Measurements from ENCODE around the gene EARS2.

Gene EARS2

GRCh38 chr16:23508589-23509440 lies 48.3 kb downstream of the EARS2 start:
- peak in 21 of 56 donors; percentile 10 to 57 (median 39) for DNase-seq

GRCh38 chr16:23506606-23506994 lies 50.5 kb downstream of the EARS2 start:
- DNase-seq, result no peak

DNA sequence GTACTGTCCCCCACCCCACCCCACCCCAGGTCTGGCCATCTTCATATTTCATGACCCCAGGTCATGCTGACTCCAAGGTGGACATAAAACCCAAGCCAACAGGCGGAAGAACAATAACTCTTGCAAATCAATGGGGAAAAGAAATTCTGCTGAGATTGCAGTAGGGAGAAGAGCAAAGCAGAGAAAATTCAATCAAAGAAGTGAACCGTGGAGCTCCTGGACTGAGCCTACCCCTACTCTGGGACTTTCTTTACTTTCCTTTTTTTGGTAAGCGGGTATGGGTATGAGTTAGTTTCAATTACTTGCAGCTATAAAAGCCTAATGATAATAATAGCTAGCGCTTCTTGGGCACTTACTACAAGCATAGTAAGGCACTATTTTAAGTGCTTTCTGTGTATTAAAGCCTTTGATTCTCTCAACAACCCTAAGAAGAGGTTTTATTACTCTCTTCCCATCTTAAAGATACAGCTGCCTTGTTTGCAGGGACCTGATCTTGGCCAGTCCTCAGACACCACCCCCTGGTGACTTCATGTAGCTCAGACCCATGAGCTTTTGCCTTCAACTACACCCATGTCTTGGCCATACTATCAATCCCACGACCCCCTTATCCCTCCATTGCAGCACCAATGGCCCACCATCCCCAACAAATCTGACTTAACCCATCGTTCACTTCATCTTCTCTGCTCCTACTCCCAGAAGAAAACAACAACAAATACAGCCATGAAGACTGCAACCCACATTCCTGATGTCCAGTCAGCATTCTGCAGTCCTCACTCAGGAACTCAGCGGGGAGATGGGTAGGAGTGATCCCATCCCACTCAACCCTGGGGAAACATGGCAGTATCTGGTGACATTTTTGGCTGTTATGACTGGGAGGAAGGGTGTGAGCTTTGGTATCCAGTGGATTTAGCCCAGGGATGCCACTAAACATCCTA lies 51.2 kb downstream of the EARS2 start:
- DNase-seq, result no peak

DNA sequence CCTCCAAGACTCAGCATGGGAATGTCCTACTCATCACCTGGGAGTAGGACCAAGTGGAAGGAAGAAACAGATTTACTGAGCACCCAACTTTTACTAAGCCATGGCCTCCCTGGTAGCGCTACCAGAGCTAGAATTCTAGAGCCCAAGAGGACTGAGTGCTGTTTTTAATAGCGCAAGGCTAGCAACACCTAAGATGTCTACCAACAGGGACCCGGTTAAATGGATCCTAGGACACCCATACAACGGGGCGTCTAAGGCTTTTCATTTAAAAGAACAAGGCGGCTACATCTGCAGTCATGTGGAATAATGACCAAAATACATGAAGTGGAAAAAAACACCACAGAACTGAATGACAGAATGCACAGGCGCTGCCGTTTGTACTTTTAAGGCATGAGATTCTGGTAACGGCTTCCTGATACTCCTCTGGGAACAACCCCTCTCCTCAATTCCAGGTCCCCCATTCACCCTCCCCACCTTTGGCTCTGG lies 51.9 kb downstream of the EARS2 start:
- DNase-seq, result no peak

DNA sequence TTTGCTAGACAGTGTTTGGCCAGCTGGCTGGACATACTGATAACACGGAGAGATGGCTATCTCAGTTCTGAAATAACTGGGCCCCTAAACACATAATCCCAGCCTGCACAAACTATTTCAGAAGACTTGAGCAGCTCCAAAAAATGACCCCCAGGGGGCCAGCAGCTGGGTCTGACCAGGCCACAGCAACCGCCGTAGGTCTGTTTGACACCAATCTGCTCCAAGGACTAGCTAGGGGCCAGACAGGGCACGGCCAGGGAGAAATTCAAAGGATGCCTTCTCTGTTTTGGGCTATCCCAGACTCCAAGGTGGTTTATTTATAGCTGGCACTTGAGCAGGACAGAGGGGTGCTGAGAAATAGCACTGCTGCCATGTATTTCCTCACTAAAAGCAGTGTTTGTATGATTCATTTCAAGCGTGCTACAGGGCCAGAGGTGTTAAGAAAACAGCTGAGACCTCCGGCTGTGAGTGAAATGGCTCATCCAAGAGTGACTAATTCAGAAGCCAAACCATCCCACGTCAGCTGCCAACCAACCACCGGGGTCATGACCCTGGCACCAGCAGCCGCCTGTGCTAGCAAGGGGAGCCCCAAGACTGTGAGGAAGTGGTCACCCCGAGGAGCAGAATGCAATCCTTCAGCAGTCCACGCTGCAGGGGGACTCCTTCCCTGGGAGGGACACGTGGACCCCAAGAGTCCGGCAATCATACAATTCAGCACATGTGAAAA lies 52.5 kb downstream of the EARS2 start:
- peak in 18 of 56 donors; percentile 1 to 68 (median 22) for DNase-seq

- DNase-seq, result no peak
These were observed 53.1 kb downstream of the EARS2 start for GRCh38 chr16:23504076-23504452.

GRCh38 chr16:23502466-23502865 lies 54.7 kb downstream of the EARS2 start:
- DNase-seq, result no peak

DNA sequence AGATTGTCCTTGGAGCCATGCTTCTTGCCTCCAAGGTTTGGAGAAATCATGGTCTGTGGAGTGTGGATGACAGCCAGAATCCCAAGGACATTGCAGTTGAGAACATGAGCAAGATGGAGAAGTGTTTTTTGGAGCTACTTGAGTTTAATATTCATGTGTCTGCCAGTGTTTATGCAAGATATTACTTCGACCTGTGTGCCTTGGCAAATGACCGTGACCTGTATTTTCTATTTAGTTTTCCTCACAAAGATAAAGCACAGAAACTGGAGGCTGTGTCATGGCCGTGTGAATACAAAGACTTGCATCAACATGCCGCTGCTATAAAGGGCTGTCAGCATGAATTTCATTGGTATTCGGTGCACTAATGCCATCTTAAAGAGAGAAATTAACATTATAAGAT lies 55.9 kb downstream of the EARS2 start:
- DNase-seq, result no peak

DNA sequence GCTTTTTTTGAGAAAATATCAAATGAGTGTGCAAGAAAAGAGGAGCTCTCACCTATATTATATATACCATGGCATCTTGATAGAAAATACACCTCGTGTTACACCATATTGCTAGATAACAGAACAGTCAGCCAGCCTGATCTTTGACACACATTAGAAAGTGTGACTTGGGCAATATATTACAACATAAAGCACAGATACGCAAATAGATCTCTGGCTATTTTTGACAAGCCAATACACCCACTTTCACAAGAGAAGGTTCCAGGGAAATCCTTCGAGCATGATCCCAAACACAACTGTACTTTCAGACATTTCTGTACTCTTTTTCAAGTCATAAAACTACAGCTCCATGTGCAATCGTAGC lies 56.3 kb downstream of the EARS2 start:
- no peak for DNase-seq

- DNase-seq, result no peak
These were observed 56.8 kb downstream of the EARS2 start for GRCh38 chr16:23500212-23500861.

DNA sequence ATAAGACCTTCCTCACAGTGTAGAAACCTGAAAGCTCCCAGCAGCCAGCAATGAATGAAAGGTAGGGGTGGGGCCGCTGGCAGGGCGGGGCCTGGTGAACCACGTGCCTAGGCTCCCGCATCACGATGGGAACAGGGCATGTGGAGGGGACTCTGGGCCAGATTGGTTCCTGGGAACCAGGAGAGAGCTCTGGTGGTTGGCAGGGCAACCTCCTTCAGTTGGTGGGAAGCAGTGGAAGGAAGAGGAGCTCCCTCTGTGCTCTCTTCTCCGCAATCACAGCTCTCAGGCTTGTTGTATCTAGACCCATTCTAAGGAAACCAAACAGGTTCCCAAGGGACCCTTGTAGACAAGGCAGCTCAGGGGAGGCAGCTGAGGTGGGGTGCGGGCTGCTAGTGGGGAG lies 57.3 kb downstream of the EARS2 start:
- peak in 35 of 56 donors; percentile 4 to 80 (median 37) for DNase-seq

GRCh38 chr16:23498863-23499262 lies 58.3 kb downstream of the EARS2 start:
- no peak for DNase-seq

DNA sequence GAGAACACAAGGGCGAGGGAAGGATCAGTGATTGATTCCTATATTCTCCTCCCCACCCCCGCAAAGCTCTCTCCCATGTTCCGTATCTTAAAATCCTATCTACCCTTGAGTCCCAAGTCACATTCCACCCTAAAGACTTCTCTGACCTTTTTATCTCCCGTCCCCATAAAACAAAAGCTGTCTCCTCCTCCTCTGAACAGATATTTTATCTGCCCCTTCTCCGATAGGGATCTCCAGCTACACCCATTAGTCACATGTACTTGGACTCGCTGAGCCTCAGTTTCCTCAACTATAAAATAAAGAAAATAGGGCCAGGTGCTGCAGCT lies 59.6 kb downstream of the EARS2 start:
- no peak for DNase-seq

DNA sequence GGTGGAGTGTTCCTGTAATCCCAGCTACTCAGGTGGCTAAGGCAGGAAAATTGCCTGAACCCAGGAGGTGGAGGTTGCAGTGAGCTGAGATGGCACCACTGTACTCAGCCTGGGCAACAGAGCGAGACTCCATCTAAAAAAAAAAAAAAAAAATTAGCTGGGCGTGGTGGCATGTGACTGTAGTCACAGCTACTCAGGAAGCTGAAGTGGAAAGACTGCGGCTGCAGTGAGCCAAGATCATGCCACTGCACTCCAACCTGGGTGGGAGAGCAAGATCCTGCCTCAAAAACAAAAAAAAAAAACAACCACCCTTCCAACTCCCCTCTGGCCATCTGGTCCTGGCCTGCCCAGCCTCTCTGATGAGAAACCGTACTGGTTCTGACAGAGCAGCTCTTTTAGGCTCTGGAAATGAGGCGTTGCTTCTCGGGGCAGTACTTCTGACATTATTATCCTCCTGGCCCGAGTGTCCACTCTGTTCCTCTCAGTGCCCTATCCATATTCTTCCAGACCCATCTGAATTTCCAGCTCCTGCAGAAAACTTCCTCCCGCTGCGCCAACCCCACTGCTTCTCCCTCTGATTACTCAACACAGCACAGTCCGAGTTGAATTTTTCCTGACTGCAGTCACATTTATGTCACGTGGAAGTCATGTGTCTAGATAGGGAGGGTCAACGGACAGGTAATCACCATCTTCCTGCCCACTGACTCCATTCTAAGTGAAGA lies 60.2 kb downstream of the EARS2 start:
- DNase-seq, result no peak

DNA sequence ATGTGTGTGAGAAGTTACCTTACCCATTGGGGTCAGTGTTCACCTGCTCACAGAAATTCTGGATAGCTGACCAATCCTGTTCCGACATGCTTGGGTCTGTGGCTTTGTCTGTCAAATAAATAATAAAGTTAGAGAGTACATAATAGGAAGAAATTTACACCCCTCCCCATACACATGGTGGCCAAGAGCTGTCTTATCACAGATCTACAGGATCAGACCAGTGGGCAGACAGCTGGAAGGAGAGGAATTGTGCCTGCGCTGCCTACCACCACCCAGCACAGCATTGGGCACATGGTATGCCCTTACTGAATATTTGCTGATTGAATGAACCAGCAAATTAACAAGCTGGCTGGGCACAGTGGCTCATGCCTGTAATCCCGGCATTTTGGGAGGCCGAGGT lies 61.5 kb downstream of the EARS2 start:
- DNase-seq, result no peak

DNA sequence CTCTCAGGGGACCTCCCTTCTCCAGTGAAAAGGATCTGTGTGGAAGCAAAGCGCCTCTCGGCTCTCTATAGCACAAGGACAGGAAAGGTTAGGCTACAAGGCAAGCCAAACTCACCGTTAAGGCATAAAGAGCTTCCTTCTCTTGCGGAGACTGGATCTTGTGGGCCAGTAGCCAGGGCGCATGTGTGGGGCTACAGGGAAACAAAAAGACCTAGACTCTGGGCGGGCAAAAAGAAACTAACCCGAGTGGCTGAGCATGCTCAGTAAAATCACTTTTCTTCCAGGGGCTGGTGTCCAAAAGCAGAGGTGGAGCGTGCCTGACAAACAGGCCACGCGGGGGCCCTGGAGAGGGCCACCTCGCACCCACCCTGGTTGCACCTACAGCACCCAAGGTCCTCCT lies 63.0 kb downstream of the EARS2 start:
- DNase-seq, result no peak

- no peak for DNase-seq
These were observed 65.4 kb downstream of the EARS2 start for GRCh38 chr16:23491490-23492391.

DNA sequence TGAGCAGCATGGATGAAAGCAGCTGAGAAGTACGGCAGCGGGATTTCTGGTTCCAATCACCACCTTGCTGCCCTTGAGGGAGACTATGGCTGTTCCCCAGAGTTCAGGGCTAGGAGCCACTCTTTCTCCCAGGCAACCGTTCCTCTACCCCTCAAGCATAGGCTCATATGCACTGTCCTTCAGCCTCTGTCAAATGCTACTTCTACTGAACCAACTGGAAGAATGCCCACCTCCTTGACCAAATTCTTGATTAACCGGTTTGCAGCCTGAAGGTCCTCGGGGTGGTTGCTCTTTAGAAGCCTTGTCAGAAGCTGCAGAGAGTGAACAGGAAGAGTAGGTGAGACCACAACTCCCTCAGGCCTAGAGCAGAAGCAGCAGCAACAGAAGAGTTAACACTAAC lies 70.7 kb downstream of the EARS2 start:
- DNase-seq, result no peak

- no peak for DNase-seq
These were observed 71.3 kb downstream of the EARS2 start for GRCh38 chr16:23485841-23486240.

DNA sequence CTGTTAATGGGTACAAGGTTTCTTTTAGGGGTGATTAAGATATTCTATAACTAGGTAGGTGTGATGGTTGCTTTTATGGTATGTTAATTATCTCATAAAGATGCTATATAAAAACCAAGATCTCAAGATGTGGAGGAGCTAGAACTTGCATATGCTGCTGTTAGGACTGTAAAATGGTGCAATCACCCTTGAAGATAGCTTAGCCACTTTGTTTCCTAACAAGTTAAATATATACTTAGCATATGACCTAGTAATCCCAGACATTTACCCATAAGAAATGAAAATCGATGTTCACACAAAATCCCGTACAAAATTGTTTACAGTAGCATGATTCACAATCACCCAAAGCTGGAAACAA lies 71.9 kb downstream of the EARS2 start:
- DNase-seq, result no peak

Measured in nucleus accumbens (tissue), 56 donors.